Activated naive CD4-positive, alpha-beta T cell treated with Interleukin-2 at 50 U/mL for 16 hours (primary cell): Measurements from ENCODE around the gene CD274.
A peak's percentile ranks its signal among the peaks of the same experiment; 100 is the strongest.

Experiments
- DNase-seq: peaks from one replicate; pipeline ENCODE4 v3.0.0-alpha.2; 2020

The CD274 gene

DNA sequence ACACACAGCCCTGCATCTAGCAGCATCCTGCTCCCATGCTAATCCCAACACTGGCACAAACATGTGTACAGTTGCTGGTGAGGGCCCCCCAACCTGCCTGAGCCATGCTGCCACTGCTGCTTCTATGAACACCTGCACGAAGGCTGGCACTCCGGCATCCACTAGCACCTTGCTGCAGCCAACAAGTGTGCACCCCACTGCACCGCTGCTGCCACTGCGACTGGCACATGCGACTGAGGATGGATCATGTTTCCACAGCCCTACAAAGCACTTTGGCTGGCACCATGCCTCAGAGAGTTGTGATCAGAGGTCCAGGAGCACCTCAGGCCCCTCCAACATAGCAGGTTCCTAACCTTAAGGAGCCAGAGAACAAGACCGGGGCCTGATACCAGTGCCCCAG lies 52.2 kb downstream of the CD274 start:
- no peak for DNase-seq

DNA sequence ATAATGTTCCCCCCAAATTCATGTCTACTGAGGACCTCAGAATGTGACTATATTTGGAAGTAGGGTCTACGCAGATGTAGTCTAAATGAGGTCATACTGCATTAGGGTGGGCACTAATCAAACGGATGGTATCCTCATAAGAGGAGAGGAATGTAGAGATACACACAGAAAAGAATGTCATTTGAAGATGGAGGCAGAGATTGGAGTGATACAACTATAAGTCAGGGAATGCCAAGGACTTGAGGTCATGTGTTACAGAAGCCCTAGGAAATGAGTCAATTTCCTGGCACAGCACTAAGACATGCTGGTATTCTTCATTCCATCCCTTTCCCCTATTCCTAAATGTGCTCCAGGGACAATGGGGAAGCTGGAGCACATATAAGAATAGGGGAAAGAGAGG lies 59.2 kb downstream of the CD274 start:
- no peak for DNase-seq

DNA sequence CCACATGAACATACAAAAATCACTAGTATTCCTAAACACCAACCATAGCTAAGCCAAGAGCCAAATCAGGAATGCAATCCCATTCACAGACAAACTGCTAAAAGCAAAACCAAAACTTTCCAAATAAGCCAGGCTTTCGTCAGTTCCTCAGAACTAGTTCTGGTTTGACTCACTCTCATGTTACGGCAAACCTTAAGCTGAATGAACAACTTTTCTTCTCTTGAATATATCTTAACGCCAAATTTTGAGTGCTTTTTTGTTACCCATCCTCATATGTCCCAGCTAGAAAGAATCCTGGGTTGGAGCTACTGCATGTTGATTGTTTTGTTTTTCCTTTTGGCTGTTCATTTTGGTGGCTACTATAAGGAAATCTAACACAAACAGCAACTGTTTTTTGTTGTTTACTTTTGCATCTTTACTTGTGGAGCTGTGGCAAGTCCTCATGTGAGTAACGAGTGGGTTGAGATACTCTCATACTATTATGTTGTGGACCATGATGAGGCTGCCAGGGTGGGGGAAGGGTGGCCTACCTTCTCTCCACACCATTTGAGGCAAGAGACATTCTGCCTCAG lies 60.1 kb downstream of the CD274 start, which contains the start of gene PDCD1LG2:
TSS of gene PDCD1LG2 (plus strand) at position 172 of the 572 bp plus-strand sequence. CDS start 12,016 bp downstream, outside the sequence.
- DNase-seq, result peak; percentile 76

DNA sequence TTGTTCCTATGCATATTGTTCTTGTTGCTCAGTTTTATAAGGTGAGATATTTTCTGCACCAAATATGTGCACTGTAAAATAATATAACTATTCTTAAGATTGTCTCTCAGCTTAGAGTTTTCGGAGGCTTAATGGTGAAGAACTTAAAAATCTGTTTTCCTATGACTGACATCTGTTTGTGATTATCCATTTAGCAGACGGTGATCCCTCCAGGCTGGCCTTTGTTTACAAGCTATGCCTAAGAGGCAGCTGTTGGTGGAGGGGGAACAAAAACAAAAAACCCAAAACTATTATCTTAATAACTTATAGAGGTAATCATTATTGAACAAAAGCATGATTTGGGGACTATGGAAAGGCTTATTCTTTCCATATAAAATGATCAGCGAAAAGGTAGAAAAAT lies 60.6 kb downstream of the CD274 start:
- DNase-seq, result no peak

DNA sequence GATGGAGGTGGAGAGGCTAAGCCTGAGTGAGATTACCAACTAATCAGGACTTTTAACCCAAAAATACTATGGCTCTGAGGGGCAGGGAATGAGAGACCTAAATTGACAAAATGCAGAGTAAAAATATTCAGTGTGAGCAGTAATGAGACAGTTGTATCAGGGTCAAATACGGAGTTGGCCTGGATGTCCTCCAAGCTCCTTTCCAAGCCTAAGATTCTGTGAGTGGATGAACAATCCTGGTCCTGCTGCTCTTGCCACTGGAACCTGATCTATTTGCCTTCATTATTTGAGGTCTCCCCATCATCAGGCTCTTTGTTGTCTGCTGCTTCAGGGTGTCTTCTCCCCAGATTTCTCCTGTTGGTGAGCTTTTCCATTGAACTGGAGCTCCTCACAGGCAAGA lies 61.1 kb downstream of the CD274 start:
- DNase-seq, result no peak

DNA sequence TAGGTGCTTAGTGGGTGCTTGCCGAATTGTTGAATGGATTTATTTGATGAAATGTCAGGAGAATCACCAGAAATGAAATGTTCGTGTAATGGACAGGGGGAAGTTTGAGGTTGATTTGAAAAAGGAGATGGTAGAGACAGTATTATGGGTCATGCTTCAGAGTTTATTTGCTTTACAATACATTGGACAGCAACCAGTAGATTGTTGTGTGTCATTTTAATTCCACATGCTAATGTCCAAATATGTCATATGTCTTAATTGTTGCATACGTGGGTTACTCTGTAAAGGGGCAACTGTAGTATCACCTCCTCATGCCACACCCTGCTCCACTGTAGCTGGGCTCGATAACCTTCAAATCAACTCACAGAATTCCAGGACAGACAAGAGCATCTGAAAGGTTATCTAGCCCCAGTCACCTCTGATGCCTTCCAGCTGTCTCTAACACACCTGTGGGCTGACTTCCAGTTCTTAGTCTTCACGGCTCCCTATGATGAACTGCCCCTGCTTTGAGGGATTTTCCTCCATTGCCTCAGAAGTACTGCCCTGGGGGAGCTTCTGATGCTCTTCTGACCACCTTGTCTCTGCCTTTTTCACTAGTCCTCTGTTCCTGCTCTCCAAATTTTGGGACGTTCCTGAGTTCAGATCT lies 61.7 kb downstream of the CD274 start:
- DNase-seq, result no peak

DNA sequence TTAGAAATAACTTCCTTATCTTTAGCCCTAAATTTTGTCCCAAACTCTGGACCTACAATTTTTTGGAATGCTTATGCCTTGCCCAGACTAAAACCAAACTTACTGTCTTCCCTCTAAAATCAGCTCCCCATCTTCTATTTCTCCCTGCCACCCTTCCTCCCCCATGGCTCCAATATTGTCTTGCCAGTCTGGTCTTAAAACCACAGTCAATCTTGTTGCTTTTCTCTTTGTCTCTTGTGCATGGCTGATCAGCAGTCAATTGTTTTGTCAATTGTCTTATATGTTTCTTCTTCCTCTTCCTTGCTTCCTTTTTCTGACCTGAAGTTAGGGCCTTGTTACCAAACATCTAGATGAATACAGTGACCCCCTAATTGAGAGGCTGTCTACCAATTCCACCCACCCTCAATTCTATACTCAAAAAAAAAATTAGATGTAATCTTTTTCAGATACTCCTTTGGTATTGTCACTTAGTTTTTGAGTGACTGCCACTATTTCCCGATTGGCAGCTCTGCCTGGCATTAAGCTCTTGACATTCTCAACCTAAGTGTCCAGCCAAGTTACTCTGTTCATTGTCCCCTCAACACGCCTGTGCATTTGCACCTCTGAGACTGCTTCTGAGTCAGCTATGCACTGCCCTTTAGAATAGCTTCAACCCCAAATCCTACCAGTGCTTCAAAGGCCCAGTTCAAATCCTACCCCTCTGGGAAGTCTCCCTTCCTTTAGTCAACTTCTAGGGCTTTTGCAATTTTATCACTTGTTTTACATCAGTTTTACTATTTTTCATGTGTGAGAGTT lies 62.5 kb downstream of the CD274 start:
- no peak for DNase-seq

DNA sequence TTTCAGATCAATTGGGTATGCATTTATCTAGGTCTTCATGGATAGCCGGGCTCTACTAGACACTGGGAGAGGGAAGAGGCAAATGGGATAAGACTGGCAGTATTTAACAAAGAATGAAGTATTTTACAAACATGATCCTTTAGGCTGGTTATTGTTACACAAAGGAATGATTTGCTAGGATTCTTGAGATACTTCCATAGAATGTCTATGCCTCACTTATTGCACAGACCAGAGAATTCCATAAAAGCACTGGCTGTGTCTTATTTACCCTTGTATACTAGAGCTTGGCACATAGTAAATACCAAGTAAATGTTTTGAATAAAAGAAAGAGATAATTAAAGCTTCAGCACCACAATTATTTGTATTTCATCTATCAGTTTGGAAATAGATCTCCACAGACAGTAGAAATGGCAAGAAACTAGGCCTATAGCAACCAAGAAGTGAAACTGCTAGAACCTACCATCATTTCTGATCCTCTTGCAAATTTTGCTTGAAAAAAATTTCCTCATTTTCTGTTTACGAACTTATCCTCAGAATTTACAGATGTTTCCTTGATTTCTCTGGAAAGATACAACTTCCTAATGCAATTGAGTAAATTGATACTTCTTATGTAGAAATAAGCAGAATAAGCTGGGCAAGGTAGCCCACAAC lies 63.7 kb downstream of the CD274 start:
- no peak for DNase-seq

DNA sequence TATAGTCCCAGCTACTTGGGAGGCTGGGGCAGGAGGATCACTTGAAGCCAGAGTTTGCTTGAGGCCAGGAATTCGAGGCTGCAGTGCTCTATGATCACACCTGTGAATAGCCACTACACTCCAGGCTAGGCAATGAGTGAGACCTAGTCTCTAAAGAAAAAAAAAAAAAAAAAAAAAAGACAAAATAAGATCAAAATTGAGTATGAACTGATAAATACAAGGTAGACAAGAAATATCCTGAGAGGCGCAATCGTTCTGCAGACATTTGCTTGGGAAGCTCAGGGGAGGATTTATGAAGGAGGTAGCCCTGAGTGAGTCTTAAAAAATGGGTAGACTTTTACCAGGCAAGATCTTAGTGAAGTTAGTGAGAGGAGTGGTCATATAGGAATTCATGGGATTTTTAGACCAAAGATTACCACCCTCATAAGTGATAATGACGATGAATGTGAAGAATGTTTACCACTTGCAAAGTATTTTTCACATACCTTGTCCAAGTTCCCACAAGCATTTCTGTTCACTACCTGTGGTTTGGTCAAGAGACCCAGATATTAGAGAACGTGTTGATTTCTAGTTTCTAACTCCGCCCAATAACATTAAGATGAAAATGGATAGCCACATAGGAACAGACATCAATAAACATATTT lies 64.4 kb downstream of the CD274 start:
- no peak for DNase-seq

DNA sequence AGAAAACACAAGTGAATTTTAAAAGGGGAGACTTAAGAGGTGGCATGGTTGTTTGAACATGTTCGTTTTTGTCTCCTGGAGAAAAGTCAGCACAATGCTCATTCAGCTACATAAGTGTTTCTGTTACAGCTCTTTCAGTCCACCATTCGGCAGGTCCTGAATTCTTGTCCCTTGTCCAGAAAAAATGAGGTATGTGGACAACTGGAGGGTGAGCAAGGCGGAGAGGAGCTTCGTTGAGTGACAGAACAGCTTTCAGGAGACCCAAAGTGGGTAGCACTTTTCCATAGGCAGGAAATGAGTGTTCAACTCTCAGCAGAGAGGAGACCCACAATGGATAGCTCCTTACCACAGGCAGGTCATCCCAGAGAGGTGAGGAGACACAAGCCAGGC lies 64.9 kb downstream of the CD274 start:
- DNase-seq, result no peak

DNA sequence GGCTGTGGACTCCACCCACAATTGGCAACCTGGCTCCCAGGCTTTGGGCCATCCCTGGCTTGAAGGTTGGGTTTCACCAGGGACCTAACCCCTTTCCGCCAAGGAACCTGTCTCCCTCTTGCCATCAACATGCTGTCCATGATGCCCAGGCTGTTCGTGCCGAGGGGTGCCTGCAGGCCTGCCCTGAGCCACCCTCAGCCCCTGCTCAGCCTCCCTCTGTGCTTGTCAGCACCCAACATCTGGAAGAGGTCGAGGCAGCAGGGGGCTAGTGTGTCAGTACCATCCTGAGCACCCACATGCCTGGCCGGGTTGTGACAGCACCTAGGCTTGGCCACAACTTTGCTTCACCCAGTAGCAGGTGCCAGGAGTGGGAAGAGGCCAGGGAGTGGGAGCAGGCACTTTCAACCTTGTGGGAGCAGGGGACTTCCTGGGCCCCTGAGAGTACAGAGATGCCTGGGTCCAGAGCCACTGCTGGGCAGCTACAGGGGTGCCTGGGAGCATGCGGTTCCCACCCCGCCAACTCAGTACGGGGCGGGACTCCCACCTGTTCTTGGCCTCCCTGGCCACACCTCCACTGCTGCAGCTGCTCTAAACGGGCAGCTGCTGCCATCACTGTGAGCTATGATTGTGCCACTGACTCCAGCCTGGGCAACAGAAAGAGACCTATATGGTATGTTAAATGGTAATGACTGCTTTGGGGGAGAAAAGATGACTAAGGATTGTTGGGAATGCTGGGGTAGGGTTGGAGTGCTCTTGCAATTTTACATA lies 66.3 kb downstream of the CD274 start:
- DNase-seq, result no peak

DNA sequence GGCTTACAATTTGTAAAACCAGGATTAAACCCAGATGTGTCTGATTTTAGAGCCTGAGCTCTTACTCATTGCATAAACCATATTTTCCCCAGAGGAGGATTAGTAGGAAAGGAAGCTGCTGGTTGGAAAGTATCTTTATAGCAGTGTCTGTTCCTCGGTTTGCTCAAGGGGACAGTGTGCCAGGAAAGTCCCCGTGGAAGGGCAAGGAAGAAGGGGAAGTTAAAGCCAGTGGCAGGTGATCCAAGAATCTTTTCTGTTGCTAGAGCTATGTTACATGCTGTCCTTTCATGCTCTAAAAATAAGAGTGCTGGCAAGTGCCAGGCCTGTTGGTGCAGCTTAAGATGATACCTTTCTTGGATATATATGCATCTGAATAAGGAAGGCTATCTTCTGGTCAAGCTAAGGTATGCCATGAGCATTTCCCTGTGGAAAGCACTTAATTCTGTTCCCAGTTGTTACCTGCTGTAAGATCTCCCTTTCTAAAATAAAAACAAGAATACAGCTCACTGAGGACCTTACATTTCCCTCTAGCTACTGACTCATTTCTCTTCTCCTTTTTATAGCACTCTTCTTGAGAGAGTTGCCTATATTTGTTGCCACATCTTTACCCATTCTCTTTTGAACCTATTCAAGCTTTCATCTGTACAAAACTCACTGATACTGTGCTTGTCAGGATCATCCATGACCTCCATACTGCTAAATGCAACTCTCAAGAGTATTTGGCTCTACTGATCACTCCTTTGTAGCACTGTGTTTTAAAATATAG lies 68.0 kb downstream of the CD274 start:
- DNase-seq, result no peak

DNA sequence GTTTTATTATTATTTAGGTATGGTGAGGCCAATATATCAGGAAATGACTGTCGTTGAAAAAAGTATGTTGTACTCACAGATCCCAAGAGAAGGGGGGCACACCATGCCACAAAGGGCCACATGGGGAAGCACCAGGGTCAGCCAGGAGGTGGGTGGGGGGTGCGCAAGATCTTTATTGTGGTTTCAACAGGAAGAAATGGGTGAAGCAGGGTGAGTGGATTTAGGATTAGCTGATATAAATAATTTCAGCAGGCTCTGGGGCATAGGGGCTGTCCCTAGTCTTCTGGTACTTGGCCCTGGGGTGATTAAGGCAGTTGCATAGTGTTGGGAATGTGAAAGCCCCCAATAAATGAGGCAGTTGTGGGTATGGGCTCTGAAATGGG lies 68.6 kb downstream of the CD274 start:
- peak; percentile 27 for DNase-seq
